K562 treated with DMSO at 1 percent for 12 hours (cell line): Measurements from ENCODE around the gene CD79A. TPM values are rescaled to one million over a fixed set of nuclear protein-coding genes. Genes with fewer than 3 reads are reported as not detected.

ENCODE experiments used
- total RNA-seq: library from RNA; unstranded; fragments of 300-600 nt; gene quantifications from 2 replicates; pipeline ENCODE4 v1.2.3, GENCODE V29; 2022; ENCODE audit not compliant: insufficient read depth

The CD79A gene
- not detected in 2 replicates for total RNA-seq

GRCh38 chr19:41876847-41877832, at the start of gene CD79A:
TSS of gene CD79A (plus strand) at chr19:41877279. CDS start at chr19:41877305, 26 bp downstream.

GRCh38 chr19:41844601-41845000, 32.5 kb upstream of the CD79A start, which contains the start of gene LYPD4:
TSS of gene LYPD4 (minus strand) at chr19:41844683. CDS start at chr19:41839285, 5,398 bp downstream.

GRCh38 chr19:41845001-41845050, 32.3 kb upstream of the CD79A start, which contains the start of gene DMRTC2:
TSS of gene DMRTC2 (plus strand) at chr19:41845042. CDS start at chr19:41847429, 2,387 bp downstream.

GRCh38 chr19:41859618-41860418, 17.3 kb upstream of the CD79A start, which contains the start of gene RPS19:
TSS of gene RPS19 (plus strand) at chr19:41860255. CDS start at chr19:41860775, 520 bp downstream.

GRCh38 chr19:41882568-41883462, 5.7 kb downstream of the CD79A start, which contains the start of gene ARHGEF1:
TSS of gene ARHGEF1 (plus strand) at chr19:41883184. CDS start at chr19:41888083, 4,899 bp downstream.

GRCh38 chr19:41928221-41928683, 51.2 kb downstream of the CD79A start, which contains the start of gene ERFL:
TSS of gene ERFL (minus strand) at chr19:41928449. CDS start at chr19:41912919, 15,530 bp downstream.

Other genes starting within 250 kb of the CD79A start
- gene CEACAM7, start 189.0 kb upstream of the CD79A start, total RNA-seq = not detected in 2 replicates
- gene CEACAM5, start 168.7 kb upstream of the CD79A start, total RNA-seq = not detected in 2 replicates
- not detected in 2 replicates for gene CEACAM6, start 121.7 kb upstream of the CD79A start, total RNA-seq
- not detected in 2 replicates for gene CEACAM3, start 80.7 kb upstream of the CD79A start, total RNA-seq
- not detected in 2 replicates for gene LYPD4, start 32.6 kb upstream of the CD79A start, total RNA-seq
- not detected in 2 replicates for gene DMRTC2, start 32.2 kb upstream of the CD79A start, total RNA-seq
- 3,742 and 5,945 TPM in 2 replicates for gene RPS19, start 17.0 kb upstream of the CD79A start, total RNA-seq
- gene ARHGEF1, start 5.9 kb downstream of the CD79A start, total RNA-seq = 83.2 and 94.1 TPM in 2 replicates
- 0.41 and 0.53 TPM in 2 replicates for gene ERFL, start 51.2 kb downstream of the CD79A start, total RNA-seq
- 140 and 218 TPM in 2 replicates for gene RABAC1, start 82.0 kb downstream of the CD79A start, total RNA-seq
- gene ATP1A3, start 117.0 kb downstream of the CD79A start, total RNA-seq = 0.70 and 0.97 TPM in 2 replicates
- 2.1 and 4.2 TPM in 2 replicates for gene GRIK5, start 192.9 kb downstream of the CD79A start, total RNA-seq
- 16.1 and 22.8 TPM in 2 replicates for gene ZNF574, start 198.9 kb downstream of the CD79A start, total RNA-seq